Endodermal cell (in vitro differentiated cells): ENCODE results near the gene CHN1. TPM values are rescaled to one million over a fixed set of nuclear protein-coding genes. Genes with fewer than 3 reads are reported as not detected.

Experiments used
- DNase-seq: peaks from one replicate; pipeline ENCODE4 v3.0.0-alpha.2; 2017
- H3K27ac ChIP-seq: 2 replicates; pipeline ENCODE4 v1.5.1; 2013; ENCODE audit warnings: mild to moderate bottlenecking, low read depth, low read length, moderate library complexity
- H3K27me3 ChIP-seq: 2 replicates; pipeline ENCODE4 v1.6.1; 2013; ENCODE audit warnings: mild to moderate bottlenecking, low read length, moderate library complexity; ENCODE audit not compliant: insufficient read depth, control insufficient read depth, poor library complexity, severe bottlenecking
- H3K36me3 ChIP-seq: 2 replicates; pipeline ENCODE4 v1.7.0; 2013; ENCODE audit warnings: mild to moderate bottlenecking, low read length, moderate library complexity; ENCODE audit not compliant: control insufficient read depth, insufficient read depth
- H3K4me1 ChIP-seq: one replicate; pipeline ENCODE4 v1.7.0; 2013; ENCODE audit warnings: low read length; ENCODE audit not compliant: control insufficient read depth, insufficient read depth
- H3K4me3 ChIP-seq: 2 replicates; pipeline ENCODE4 v1.5.1; 2013; ENCODE audit warnings: mild to moderate bottlenecking, low read length, moderate library complexity
- H3K9ac ChIP-seq: 2 replicates; pipeline ENCODE4 v1.6.1; 2013; ENCODE audit warnings: mild to moderate bottlenecking, low read length, moderate library complexity; ENCODE audit not compliant: poor library complexity, severe bottlenecking; ENCODE audit errors: extremely low read depth
- H3K9me3 ChIP-seq: 2 replicates; pipeline ENCODE4 v1.6.1; 2013; ENCODE audit warnings: mild to moderate bottlenecking, low read length, moderate library complexity; ENCODE audit not compliant: control insufficient read depth
- H3K27ac Mint-ChIP-seq: 2 replicates; pipeline ENCODE4 v1.8.0; 2020; ENCODE audit warnings: mixed read lengths
- H3K27me3 Mint-ChIP-seq: 2 replicates; pipeline ENCODE4 v1.8.0; 2021; ENCODE audit warnings: mild to moderate bottlenecking, mixed read lengths; ENCODE audit not compliant: insufficient read depth
- H3K36me3 Mint-ChIP-seq: 2 replicates; pipeline ENCODE4 v1.8.0; 2020; ENCODE audit warnings: low read depth, mixed read lengths
- H3K4me1 Mint-ChIP-seq: 2 replicates; pipeline ENCODE4 v1.8.0; 2020; ENCODE audit warnings: mixed read lengths
- H3K4me3 Mint-ChIP-seq: 2 replicates; pipeline ENCODE4 v1.8.0; 2020; ENCODE audit warnings: mild to moderate bottlenecking, moderate library complexity, mixed read lengths
- H3K9me3 Mint-ChIP-seq: 2 replicates; pipeline ENCODE4 v1.8.0; 2020; ENCODE audit warnings: mild to moderate bottlenecking, mixed read lengths
- CTCF ChIP-seq: fragments of 200-600 bp; sonication (generic); conservative IDR thresholded peaks from 2 replicates; pipeline ENCODE4 v1.5.0; 2021; ENCODE audit warnings: antibody characterized with exemption, mild to moderate bottlenecking
- WGBS, 2 experiments: methylation state at CpG; one replicate each; pipeline versions ENCODE4 v1.1.5 to v1.1.7; 2013; ENCODE audit warnings: missing lambda C conversion rate in 2 of 2, mixed read lengths in 1 of 2; ENCODE audit not compliant: insufficient coverage in 1 of 2, insufficient read length in 1 of 2; 5-methylcytosine and 5-hydroxymethylcytosine counted together
- total RNA-seq, 2 donors: library from RNA; stranded (reverse); fragmentation: NEBNext Ultra II Directional in 1 of 2; extraction: Animal tissue kit (Norgen Biotek cat#: 25700) in 1 of 2; gene quantifications; 2 replicates in 1 of 2; 3 replicates in 1 of 2; pipeline ENCODE4 v1.2.1, GENCODE V29; 2021

Gene CHN1
- total RNA-seq, 2 donors from 2014 or later = 24.3 to 28.8 TPM

GRCh38 chr2:174775571-174775980 is 229.6 kb downstream of the CHN1 start:
- H3K27me3 ChIP-seq = no peaks in the 10 kb centered on the region
- H3K4me1 ChIP-seq = peaks cover 6% of the 10 kb centered on the region
- H3K4me3 ChIP-seq = no peak overlapping the region
- no peak overlapping the region for H3K27ac ChIP-seq
- no peak overlapping the region for H3K9ac ChIP-seq
- 80 to 100% methylated on average over 2 to 5 of the region's 5 CpGs for WGBS, 2 experiments
- Mint-ChIP-seq H3K4me3 (no peak overlapping the region), H3K36me3 (no peaks in the 10 kb centered on the region), H3K27ac (no peak overlapping the region), H3K9me3 (no peaks in the 10 kb centered on the region), H3K4me1 (peaks cover 37% of the 10 kb centered on the region), H3K27me3 (no peaks in the 10 kb centered on the region)
- H3K9me3 ChIP-seq = no peaks in the 10 kb centered on the region
- H3K36me3 ChIP-seq = no peaks in the 10 kb centered on the region
- TF ChIP-seq CTCF = no peak
- DNase-seq = peak; percentile 68

GRCh38 chr2:174774886-174775285 is 230.3 kb downstream of the CHN1 start:
- DNase-seq = no peak
- Mint-ChIP-seq H3K27ac (no peak overlapping the region), H3K36me3 (no peaks in the 10 kb centered on the region), H3K4me3 (no peak overlapping the region), H3K9me3 (no peaks in the 10 kb centered on the region), H3K4me1 (peaks cover 37% of the 10 kb centered on the region), H3K27me3 (no peaks in the 10 kb centered on the region)
- no peak for TF ChIP-seq CTCF
- H3K36me3 ChIP-seq = no peaks in the 10 kb centered on the region
- H3K4me3 ChIP-seq = no peak overlapping the region
- 91% methylated on average over 4 of the region's 4 CpGs; no CpG with 5 or more reads in 1 of the 2 experiments for WGBS, 2 experiments
- H3K9ac ChIP-seq = no peak overlapping the region
- H3K9me3 ChIP-seq = no peaks in the 10 kb centered on the region
- H3K4me1 ChIP-seq = peaks cover 6% of the 10 kb centered on the region
- no peaks in the 10 kb centered on the region for H3K27me3 ChIP-seq
- no peak overlapping the region for H3K27ac ChIP-seq

GRCh38 chr2:174773215-174773614 is 232.0 kb downstream of the CHN1 start:
- Mint-ChIP-seq H3K4me1 (peaks cover 29% of the 10 kb centered on the region), H3K9me3 (no peaks in the 10 kb centered on the region), H3K4me3 (no peak overlapping the region), H3K27ac (no peak overlapping the region), H3K36me3 (no peaks in the 10 kb centered on the region), H3K27me3 (no peaks in the 10 kb centered on the region)
- peaks cover 6% of the 10 kb centered on the region for H3K4me1 ChIP-seq
- H3K27me3 ChIP-seq = no peaks in the 10 kb centered on the region
- 90 to 93% methylated on average over 1 to 2 of the region's 2 CpGs for WGBS, 2 experiments
- no peak overlapping the region for H3K4me3 ChIP-seq
- no peak overlapping the region for H3K9ac ChIP-seq
- H3K9me3 ChIP-seq = no peaks in the 10 kb centered on the region
- no peak overlapping the region for H3K27ac ChIP-seq
- no peaks in the 10 kb centered on the region for H3K36me3 ChIP-seq
- TF ChIP-seq CTCF = no peak
- peak; percentile 8 for DNase-seq
